Effector memory CD4-positive, alpha-beta T cell (primary cell): ENCODE results near the gene HAND1.

Source experiments
- DNase-seq, 3 donors: peaks; one replicate each; pipeline ENCODE4 v3.0.0-alpha.2; 2020
- H3K27ac ChIP-seq: 2 replicates; pipeline ENCODE4 v1.7.0; 2013; ENCODE audit warnings: mild to moderate bottlenecking, low read length, moderate library complexity; ENCODE audit not compliant: insufficient read depth, poor library complexity, severe bottlenecking
- H3K27me3 ChIP-seq: replicated peaks from 2 replicates; pipeline ENCODE4 v1.7.0; 2013; ENCODE audit warnings: mild to moderate bottlenecking, low read length; ENCODE audit not compliant: insufficient read depth, control insufficient read depth, poor library complexity, severe bottlenecking
- H3K36me3 ChIP-seq: 2 replicates; pipeline ENCODE4 v1.7.0; 2013; ENCODE audit warnings: mild to moderate bottlenecking, low read length, moderate library complexity; ENCODE audit not compliant: control insufficient read depth, insufficient read depth
- H3K4me1 ChIP-seq: 2 replicates; pipeline ENCODE4 v1.7.0; 2013; ENCODE audit warnings: low read length, mild to moderate bottlenecking; ENCODE audit not compliant: control insufficient read depth, insufficient read depth, poor library complexity, severe bottlenecking
- H3K4me3 ChIP-seq: 2 replicates; pipeline ENCODE4 v1.7.0; 2013; ENCODE audit warnings: low read length, low read depth, mild to moderate bottlenecking; ENCODE audit not compliant: insufficient read depth, poor library complexity, severe bottlenecking
- H3K9me3 ChIP-seq: 2 replicates; pipeline ENCODE4 v1.7.0; 2013; ENCODE audit warnings: mild to moderate bottlenecking, low read length, moderate library complexity; ENCODE audit not compliant: control insufficient read depth
- total RNA-seq, 3 donors: gene quantifications; one replicate each; lab custom pipeline; 2026; lab: John Stamatoyannopoulos, UW

Gene HAND1
- total RNA-seq: 0 reads per million in 3 donors

DNA sequence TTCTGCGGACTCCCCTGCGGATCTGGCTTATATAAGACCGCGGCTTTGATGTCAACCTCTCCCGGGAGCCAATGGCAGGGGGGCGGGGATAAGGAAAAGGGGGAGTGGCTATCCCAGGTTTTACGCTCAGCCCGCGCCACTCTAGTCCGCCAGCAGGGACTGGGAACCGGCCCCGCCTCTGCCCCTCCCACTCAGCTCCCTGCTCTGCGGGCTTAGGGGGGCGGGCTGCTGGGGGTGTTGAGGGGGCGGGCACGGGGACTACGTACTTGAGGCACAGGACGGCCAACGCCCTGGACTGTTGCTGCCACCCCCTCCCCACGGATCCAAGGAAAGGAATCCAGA is at the start of gene HAND1:
TSS of gene HAND1 (minus strand) at position 4 of the 342 bp plus-strand sequence. CDS start 219 bp downstream, outside the sequence.
- Histone ChIP-seq H3K27ac (no peak within 1 kb of the TSS), H3K36me3 (no peaks in the 10 kb centered on the region), H3K27me3 (peaks cover 99% of the 10 kb centered on the region), H3K4me1 (peaks cover 68% of the 10 kb centered on the region), H3K9me3 (no peaks in the 10 kb centered on the region), H3K4me3 (peak within 1 kb of the TSS; percentile 35)
- no peak for DNase-seq

DNA sequence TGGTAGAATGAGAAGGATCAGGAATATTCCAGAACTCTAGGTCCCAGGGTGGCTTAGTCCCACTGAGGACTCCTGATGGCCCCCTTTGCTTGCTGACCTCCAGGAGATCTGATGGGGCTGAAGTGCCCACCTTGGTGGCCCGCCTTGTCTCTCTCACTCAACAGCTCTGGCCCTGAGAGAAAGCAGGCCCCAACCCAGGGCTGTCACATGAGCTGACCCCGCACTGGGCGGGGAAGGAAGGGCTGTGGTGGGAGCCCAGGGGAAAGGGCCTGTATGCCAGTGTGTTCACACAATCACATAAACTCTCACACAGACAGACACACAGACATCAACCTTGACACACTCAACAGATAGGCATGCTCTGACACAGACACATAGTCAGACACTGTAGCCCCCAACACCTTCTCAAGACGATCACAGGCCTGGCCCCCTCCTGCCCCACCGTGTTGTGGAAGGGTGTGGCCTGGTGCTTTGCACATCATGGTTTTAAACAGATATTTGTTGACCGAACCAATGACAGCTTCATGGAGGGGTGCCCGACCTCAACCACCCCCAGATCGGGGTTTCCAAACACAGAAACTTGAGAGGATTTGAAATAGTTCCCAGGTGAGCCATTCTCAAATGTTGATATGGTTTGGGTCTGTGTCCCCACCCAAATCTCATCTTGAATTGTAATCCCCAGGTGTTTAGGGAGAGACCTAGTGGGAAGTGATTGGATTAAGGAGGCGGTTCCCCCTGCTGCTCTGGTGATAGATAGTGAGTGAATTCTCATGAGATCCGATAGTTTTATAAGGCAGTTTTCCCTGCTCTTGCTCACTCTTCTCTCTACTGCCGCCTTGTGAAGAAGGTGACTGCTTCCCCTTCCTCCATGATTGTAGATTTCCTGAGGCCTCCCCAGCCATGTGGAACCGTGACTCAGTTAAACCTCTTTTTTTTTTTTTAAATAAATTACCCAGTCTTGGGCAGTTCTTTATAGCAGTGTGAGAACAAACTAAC is 48.5 kb upstream of the HAND1 start:
- H3K27ac ChIP-seq: no peak overlapping the region
- H3K36me3 ChIP-seq: no peaks in the 10 kb centered on the region
- H3K27me3 ChIP-seq: no peaks in the 10 kb centered on the region
- H3K4me3 ChIP-seq: no peak overlapping the region
- H3K4me1 ChIP-seq: no peaks in the 10 kb centered on the region
- no peak for DNase-seq
- no peaks in the 10 kb centered on the region for H3K9me3 ChIP-seq

DNA sequence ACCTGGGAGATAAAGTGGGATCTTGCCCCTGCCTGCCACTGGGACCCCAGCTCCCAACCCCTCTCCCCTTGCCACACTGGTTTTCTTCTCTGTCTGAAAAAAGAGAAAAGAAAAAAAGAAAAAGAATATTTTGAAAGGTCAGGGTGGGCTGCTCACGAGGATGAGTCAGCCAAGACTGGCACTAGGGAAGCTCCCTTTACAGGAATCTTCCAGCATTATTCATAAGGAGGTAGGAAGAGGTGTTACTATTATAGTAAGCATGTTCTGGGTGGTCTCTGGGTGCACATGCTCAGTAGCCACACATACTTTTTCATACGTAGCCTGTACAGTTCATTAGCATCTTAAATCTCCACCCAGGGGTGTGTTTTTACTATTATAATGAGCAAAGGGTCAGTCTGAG is 46.8 kb upstream of the HAND1 start:
- Histone ChIP-seq H3K9me3 (no peaks in the 10 kb centered on the region), H3K36me3 (no peaks in the 10 kb centered on the region), H3K27ac (no peak overlapping the region), H3K4me3 (no peak overlapping the region), H3K27me3 (peaks cover 4% of the 10 kb centered on the region), H3K4me1 (no peaks in the 10 kb centered on the region)
- DNase-seq: no peak

DNA sequence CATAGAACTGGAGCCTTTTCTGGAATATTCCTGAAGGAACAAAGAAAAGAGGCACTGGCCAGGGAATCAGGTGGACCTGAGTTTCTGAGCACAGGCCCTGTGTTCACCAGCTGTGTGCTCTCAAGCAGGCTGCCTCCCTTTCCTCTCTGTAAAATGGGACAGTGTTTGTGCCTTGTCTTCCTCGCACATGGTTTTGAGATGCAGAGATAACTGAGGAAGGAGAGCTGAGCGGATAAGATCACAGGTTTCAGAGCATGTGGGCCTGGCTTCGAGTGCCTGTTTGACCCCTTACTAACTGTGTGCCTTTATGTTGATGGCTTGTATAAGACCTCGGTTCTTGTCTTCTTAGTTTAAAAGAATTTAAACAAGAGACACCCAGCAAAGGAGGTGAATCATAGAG is 46.2 kb upstream of the HAND1 start:
- Histone ChIP-seq H3K36me3 (no peaks in the 10 kb centered on the region), H3K4me1 (no peaks in the 10 kb centered on the region), H3K27me3 (peaks cover 4% of the 10 kb centered on the region), H3K27ac (no peak overlapping the region), H3K9me3 (no peaks in the 10 kb centered on the region), H3K4me3 (no peak overlapping the region)
- DNase-seq: no peak

DNA sequence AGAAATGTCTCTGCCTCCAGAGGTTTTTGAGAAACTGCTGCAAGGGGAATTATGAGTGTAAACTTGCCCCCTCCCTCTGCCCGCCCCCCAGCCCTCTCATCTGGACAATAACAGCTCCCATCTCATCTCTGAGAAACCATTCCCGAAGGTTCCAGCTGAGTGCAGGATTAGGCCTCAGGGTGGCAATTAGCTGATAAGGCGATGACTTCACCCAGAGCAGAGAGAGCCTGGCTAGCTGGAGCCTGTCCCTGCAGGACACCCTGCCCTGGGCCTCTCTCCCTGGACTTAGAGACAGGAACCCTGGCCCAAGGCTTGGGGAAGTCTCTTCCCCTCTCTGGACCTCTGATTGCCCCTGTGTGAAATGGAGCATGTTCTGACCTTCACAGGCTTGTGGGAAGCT is 45.7 kb upstream of the HAND1 start:
- DNase-seq: no peak
- H3K4me1 ChIP-seq: no peaks in the 10 kb centered on the region
- H3K27me3 ChIP-seq: peaks cover 4% of the 10 kb centered on the region
- no peak overlapping the region for H3K27ac ChIP-seq
- no peak overlapping the region for H3K4me3 ChIP-seq
- H3K36me3 ChIP-seq: no peaks in the 10 kb centered on the region
- H3K9me3 ChIP-seq: no peaks in the 10 kb centered on the region

DNA sequence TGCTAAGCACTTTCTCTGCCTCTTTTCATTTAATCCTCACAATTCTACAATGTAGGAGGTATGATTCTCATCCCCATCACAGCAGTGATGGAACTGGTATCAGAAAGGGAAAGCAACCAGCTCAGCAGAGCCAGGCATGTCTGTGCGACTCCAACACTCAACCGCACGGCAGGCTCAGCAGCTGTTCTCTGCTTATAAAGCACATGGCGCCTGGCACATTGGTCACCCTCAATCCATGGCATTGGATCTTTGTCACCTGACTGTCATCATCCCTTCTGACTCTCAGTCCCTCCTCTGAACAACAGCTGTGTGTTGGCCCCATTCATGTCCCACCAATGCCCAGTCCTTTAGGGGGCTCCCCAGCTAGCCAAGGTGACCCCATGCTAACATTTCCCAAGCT is 45.1 kb upstream of the HAND1 start:
- H3K9me3 ChIP-seq: no peaks in the 10 kb centered on the region
- no peak overlapping the region for H3K4me3 ChIP-seq
- H3K4me1 ChIP-seq: no peaks in the 10 kb centered on the region
- H3K27me3 ChIP-seq: peaks cover 4% of the 10 kb centered on the region
- H3K27ac ChIP-seq: no peak overlapping the region
- no peaks in the 10 kb centered on the region for H3K36me3 ChIP-seq
- no peak for DNase-seq

DNA sequence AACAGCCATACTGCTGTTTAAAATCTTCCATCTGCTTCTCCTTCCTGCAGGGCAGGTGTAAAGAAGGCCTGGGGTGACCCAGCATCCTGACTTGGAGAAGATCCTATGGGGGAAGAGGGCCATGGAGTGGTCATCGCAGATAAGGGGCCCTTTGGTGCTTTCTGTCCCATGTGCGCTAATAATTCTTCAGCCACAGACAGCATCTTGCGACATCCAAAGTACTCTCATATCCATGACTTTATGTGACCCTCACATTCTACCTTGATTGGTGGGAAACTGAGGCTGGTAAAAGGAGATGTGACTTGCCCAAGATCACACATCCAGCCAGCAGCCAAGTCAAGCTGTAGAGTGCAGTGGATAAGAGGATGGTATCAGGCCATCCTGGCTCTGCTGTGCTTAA is 44.3 kb upstream of the HAND1 start:
- no peak for DNase-seq
- no peaks in the 10 kb centered on the region for H3K36me3 ChIP-seq
- peaks cover 4% of the 10 kb centered on the region for H3K27me3 ChIP-seq
- H3K27ac ChIP-seq: no peak overlapping the region
- H3K4me3 ChIP-seq: no peak overlapping the region
- H3K4me1 ChIP-seq: no peaks in the 10 kb centered on the region
- H3K9me3 ChIP-seq: no peaks in the 10 kb centered on the region

DNA sequence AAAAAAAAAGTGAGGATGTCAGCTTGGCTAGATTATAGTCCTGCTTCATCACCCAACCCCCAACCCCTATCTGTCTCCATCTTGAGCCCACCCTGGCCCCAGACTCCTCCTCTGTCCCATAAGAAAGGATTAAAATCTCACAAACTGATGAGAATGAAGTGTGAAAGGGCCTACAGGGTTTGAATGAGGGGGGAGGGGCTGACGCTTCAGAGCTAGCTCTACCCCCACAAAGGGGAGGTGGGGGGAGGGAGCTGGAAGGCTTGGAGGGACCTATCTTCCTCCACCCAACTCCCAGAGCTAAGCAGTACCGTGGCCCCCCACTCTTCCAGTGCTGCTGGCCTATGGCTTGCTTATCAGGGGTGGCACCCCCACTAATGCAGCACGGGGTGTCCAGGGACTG is 43.7 kb upstream of the HAND1 start:
- H3K36me3 ChIP-seq: no peaks in the 10 kb centered on the region
- DNase-seq: no peak
- H3K4me1 ChIP-seq: no peaks in the 10 kb centered on the region
- no peaks in the 10 kb centered on the region for H3K9me3 ChIP-seq
- no peak overlapping the region for H3K4me3 ChIP-seq
- H3K27me3 ChIP-seq: peaks cover 4% of the 10 kb centered on the region
- H3K27ac ChIP-seq: no peak overlapping the region

DNA sequence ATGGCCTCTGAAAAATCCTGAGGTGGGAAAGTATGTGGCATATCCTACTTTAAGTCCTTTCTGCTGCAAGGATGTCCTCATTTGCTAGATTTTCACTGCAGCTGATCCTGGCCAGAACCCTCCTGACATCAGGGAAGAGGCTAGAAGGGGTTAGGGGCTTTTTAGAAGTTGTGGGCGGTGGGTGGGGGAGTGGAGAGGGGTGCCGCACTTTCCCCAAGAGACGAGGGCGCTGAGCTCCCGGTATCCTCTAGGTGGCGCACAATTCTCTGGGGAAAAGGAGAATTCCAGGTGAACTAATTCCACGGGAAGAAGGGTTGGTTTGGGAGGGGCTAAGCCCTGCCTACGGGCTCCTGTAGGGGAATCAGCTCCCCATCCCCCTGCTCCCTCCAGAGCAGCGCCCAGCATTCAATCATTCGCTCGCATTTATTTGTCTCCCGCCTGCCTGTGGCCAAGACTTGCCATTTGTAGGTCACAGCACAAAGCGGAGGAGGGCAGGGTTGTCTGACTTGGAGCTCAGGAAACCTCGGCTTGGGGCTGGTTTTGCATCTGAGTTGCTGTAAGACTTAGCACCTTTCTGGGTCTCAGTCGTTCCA is 42.9 kb upstream of the HAND1 start:
- Histone ChIP-seq H3K4me1 (no peaks in the 10 kb centered on the region), H3K4me3 (no peak overlapping the region), H3K27me3 (peaks cover 4% of the 10 kb centered on the region), H3K27ac (no peak overlapping the region), H3K36me3 (no peaks in the 10 kb centered on the region), H3K9me3 (no peaks in the 10 kb centered on the region)
- DNase-seq: no peak

DNA sequence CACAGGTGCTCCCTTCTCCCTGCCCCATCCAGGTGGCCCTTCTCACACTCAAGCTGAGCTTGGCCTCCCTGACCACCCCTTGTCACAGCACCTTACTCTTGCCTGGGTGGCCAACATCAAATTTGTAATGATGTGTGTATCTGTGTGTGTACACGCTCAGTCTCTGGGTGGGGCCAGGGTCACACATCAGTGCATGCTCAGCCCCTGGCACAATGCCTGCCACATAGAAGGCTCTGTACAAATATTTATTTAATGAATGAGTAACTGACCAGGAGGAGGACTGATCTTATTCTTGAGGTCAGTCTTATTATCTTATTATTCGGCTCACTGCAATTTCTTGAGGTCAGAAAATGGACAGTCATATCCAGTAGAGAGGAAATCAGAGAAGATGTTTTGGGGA is 41.3 kb upstream of the HAND1 start:
- no peak overlapping the region for H3K27ac ChIP-seq
- no peaks in the 10 kb centered on the region for H3K36me3 ChIP-seq
- no peaks in the 10 kb centered on the region for H3K4me1 ChIP-seq
- no peak for DNase-seq
- no peaks in the 10 kb centered on the region for H3K9me3 ChIP-seq
- H3K27me3 ChIP-seq: peaks cover 4% of the 10 kb centered on the region
- H3K4me3 ChIP-seq: no peak overlapping the region
